HG03025 (cell line): ENCODE measurements around the gene GAK.
"Not testable (repeated sequence)": the region's sequence is repeated elsewhere in the genome, so short reads cannot be mapped to it uniquely, and the experiment has no call there.

Experiments
- ATAC-seq: cut with Tn5 transposase; IDR thresholded peaks from one replicate; pipeline ENCODE4 v1.9.1; 2021; ENCODE audit warnings: mild to moderate bottlenecking, moderate library complexity; ENCODE audit not compliant: unreplicated experiment, low FRiP score

Gene GAK

GRCh38 chr4:954211-955020 lies 22.3 kb upstream of the GAK start:
- ATAC-seq: no peak

DNA sequence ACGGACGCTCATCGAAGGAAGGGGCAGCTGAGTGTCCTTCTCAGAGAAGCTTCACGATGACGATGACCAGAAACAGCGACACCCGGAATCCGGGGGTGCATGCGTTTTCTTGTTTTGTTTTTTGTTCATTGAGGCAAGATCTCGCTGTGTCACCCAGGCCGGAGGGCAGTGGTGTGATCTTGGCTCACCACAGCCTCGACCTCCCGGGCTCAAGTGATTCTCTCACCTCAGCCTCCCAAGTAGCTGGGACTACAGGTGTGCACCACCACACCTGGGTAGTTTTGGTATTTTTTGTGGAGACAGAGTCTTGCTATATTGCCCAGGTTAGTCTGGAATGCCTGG lies 21.4 kb upstream of the GAK start:
- ATAC-seq: no peak

DNA sequence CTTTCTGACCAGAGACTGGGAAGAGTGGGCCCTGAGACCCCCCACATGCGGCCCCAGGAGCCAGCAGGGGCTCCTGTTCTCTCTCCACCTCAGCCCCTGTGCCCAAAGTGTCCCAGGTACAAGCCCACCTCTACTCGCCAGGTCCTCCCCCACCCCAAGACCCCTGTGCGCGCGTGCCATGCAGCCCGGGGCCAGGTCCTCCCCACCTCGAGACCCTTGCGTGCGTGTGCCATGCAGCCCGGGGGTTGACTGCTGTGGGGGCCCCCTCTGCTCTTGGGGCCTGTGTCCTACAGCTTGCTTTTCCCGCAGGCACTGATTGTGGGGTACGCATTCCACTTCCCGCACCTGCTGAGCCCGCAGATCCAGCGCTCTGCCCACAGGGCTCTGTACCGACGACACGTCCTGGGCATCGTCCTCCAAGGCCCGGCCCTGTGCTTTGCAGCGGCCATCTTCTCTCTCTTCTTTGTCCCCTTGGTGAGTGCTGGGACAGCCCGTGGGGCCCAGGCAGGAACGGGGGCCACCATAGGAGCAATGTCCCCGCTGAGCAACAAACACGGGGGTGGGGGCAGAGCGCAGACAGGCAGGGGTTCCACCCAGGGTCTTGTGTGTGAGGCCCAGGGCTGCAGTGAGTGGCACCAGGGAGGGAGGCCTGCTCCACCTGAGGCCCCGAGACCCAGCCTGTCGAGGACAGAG lies 20.9 kb upstream of the GAK start:
- ATAC-seq: no peak

DNA sequence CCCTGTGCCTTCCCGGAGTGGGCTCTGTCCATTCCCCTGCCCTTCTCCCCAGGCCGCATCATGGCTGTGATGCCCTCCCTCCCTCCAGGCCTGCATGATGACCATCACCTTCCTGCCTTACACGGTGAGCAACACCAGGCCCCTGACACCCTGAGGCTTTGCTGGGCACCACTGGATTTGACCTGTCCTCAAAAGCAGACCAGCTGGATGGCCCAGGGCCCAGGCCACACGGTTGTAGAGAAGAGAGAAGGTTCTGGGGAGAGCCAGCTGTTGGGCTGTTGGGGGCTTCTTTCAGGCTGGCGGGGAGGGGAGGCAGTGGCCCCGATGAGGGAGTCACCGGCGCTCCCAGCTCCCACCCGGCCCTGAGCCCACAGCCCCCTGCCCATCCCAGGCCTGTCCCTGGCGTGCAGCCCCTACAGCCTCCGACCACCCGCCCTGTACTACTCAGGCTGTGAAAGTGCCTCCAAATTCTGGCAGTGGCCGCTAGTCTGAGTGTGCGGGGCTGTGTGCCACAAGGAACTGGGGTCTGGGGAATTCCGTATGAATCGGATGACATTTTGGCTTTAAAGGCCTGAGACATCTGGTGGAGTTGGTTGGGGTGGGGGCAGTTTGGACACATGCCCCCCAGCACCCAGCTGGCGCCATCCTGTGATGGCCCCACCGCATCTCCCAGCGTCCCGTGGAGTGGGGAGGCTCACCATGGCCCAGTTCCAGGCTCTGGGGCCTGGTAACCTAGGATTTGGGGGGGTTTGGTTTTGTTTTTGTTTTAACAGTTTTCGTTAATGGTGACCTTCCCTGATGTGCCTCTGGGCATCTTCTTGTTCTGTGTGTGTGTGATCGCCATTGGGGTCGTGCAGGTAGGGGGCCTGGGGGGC lies 19.7 kb upstream of the GAK start:
- ATAC-seq: no peak

GRCh38 chr4:951186-951585 lies 19.1 kb upstream of the GAK start:
- ATAC-seq: no peak

GRCh38 chr4:950136-951020 lies 18.3 kb upstream of the GAK start:
- ATAC-seq: no peak

- ATAC-seq: no peak
These were observed 17.5 kb upstream of the GAK start for GRCh38 chr4:949656-950055.

DNA sequence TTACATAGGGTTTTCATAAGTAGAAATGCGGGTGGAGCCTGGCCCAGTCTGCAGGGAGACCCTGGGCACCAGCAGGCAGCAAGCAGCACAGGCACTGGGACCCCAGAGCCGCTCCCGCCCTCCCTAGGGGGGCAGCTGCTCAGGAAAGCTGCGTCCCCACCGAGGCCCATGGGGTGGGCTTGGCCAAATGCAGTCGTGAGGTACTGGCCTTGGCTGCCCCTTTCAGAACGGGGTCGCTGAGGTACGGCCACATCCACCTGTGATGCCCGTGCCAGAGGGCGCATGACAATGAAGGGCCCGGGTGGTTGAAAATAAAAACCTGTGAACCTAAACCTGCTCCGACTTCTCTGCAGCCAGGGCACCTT lies 16.8 kb upstream of the GAK start:
- ATAC-seq: no peak

GRCh38 chr4:948101-948935 lies 16.2 kb upstream of the GAK start:
- ATAC-seq: no peak

DNA sequence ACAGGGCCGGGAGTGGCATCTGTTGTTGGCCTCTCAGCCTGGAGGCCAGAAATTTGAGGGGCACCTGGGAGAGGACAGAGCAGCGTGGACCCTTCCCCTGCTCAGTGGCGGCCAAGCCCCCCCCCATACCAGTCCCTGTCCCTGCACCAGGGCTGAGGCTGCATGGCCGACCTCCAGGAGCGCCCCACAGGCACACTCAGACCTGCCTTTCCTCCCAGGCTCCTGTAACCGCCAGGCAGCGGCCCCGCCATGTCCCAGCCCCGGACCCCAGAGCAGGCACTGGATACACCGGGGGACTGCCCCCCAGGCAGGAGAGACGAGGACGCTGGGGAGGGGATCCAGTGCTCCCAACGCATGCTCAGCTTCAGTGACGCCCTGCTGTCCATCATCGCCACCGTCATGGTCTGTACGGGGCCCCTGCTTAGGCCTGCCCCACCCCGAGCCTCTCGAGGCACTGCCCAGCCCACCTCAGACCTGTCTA lies 15.4 kb upstream of the GAK start:
- no peak for ATAC-seq

- no peak for ATAC-seq
These were observed 14.7 kb upstream of the GAK start for GRCh38 chr4:946517-947471.

DNA sequence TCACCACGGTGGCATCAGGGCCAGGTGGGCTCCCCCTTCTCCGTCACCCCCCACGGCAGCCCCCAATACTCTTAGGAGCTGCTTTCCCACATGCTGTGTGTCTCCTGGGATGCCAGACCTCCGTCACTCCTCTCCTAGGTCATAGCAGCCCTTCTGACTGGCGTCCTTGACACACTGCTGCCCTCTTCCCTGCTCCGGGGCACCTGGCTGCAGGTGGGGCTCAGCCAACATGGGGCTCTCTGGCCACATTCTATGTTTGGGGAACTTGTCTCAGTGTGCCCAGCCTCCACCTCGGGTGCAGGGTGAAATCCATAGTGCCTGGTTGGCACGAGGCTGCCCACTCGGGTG lies 14.0 kb upstream of the GAK start:
- no peak for ATAC-seq

DNA sequence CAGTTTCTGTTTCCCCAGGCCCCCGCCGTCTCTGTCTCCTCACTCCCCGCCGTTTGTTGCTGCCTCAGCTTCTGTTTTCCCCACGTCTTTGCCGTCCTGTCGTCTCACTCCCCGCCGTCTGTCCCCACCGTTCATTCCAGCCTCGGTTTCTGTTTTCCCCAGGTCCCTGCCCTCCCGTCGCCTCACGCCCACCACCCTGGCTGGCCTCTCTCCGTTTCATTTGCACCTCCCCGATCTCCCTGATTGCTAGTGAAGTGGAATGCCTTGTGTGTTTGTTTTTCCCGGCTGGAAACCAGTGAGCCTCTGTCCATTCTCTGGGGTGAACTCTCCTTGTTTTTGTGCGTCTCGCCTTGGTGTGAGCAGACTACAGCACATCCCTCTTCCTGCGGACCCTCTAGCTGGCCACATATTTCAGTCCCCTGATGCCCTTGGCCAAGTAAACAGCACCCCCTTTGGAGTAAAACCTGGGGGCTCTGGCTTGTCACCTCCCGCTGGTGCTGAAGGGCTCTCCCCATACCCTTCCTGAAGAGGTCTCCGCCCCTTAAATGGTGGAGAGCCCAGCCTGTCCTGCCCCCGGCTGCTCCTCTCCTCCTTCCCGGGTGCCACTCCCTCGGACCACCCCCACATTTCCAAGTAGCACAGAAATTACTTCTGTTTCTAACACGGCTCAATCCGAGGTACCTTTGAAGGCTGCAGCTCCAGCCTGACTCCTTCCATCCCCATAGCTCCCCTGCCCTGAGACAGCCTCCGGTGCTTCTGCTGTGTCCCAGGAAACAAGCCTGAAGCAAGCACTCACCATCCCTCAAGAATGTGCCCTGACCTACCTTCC lies 13.4 kb upstream of the GAK start:
- no peak for ATAC-seq

- ATAC-seq: not testable (repeated sequence)
These were observed 7.4 kb upstream of the GAK start for GRCh38 chr4:939508-939907.

DNA sequence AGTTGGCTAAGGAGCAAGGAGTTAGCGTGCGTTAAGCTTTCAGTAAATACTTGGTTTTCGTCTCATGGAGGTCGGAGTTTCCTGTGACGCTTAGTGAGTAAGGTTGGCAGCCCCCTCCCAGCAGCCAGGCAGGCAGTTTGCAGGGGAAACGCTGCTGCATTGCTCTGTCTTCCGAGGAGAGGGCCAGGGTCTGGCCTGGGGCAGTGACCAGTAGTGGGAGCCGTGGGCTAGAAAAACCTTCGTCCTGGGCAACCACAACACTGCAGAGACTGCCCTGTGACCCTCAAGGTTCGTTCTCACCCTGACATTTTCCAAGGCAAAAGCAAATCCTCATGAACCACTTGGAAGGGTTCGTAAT lies 576 bp upstream of the GAK start:
- no peak for ATAC-seq

DNA sequence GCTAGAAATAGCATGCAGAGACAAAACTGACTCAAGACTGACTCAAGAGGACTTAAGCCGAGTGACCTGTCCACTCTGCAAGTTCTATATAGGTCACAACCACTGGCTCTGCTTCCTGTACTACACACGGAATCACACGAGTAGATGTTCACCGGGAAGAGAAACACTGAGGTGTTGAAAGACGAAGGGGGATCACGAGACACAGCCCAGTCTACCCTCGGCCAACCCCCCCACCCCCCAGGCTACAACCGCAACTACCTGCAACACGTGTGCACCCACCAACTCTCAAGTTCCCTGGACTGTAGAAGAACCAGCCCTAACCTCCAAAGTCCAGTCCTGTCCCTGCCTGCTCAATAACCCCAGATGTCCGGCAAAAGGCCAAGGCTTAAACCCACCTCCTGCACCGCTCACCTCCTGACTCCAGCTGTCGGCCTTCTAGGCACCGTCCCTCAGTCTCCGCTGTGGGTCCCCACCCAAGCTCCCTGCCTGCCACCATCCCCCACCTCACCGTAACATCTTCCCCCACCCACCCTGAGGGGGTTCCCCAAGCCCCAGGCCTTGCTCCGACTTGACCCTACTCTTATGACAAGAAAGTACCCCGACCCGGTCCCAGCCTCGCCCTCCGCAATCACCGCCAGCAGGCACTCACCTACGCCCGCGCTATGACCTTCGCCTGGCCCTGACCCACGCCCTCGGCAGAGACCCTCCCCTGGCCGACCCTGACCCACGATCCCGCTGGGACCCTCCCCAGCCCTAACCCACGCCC lies 739 bp downstream of the GAK start:
- ATAC-seq: no peak

DNA sequence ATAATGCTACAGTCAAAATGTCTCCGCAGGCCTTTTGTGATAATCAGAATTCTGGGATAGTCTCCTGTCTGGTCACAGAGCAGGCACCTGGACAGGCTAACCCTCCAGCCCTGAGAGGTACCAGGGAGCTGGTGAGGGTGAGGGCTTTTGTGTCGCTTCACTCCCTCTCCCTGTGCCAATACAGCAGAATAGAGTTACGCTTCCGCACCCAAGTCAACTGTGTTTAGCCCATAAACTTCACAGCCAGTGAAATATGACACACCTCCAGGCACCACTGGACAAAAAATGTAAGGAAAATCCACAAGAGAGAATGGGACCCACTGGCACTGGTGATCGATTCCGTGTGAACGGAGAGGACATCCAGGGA lies 1.3 kb downstream of the GAK start:
- ATAC-seq: no peak
